ENCODE results near the gene PIAS4. TPM values are rescaled to one million over a fixed set of nuclear protein-coding genes. Genes with fewer than 3 reads are reported as not detected.

Gene PIAS4
- total and polyA plus RNA-seq, 10 of the 15 experiments (the other 5 are each of a cell fraction or from before 2014, with no cell fraction given) = 0.13 to 25.1 (median 11.3) TPM

DNA sequence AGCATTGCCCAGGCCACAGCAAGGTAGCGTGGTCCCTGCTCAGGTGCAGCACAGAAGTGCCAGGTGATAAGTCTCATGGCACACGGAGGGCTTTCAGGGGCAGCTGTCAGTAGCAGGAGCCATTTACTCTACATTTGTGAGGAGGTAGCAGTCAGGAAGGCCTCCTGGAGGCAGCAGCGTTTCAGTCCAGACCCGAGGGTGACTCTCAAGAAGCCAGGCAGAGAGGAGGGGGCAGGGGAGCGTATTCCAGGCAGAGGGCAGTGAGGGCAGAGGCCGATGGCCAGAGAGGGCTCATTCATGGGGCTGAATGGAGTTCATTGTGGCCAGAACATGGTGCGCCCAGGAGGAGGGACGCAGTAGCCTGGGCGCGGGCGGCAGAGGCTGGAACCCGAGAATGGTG lies 8.9 kb downstream of the PIAS4 start:
- Histone ChIP-seq H3K4me1 (ENCODE audit: control insufficient read depth, insufficient read depth, low read length) (no peaks in the 10 kb centered on the region), H3K9ac (ENCODE audit: control insufficient read depth, insufficient read depth, low read length) (no peak overlapping the region), H3K79me2 (ENCODE audit: control insufficient read depth, insufficient read depth, low read length) (peaks cover 1% of the 10 kb centered on the region; the same call in 1 of the 2 replicates), H3K27me3 (replicated peaks in 1 of 2; ENCODE audit: control insufficient read depth in 2 of 2, insufficient read depth in 2 of 2, low read length in 1 of 2) (no peaks in the 10 kb centered on the region), H3K27ac (ENCODE audit: control insufficient read depth, insufficient read depth) (no peak overlapping the region), H2AFZ (ENCODE audit: control insufficient read depth, low read depth, low read length) (no peak overlapping the region), H3K36me3 (ENCODE audit: control insufficient read depth in 2 of 2, insufficient read depth in 2 of 2, low read length in 1 of 2) (peaks cover 3 to 15% of the 10 kb centered on the region in 2 experiments; a peak in 3 of 4 replicates), H3K9me3 (replicated peaks; ENCODE audit: control insufficient read depth, insufficient read depth, low read length) (no peaks in the 10 kb centered on the region), H3K4me2 (ENCODE audit: control insufficient read depth, insufficient read depth) (no peak overlapping the region), H3K4me3 (no peak overlapping the region), H4K20me1 (ENCODE audit: control insufficient read depth, insufficient read depth) (no peaks in the 10 kb centered on the region)
- POLR2A ChIA-PET = no interaction called here
- FAIRE-seq (no peak), DNase-seq (ENCODE audit: low read depth, low spot score) (no peak), ATAC-seq (no peak)
- in situ Hi-C loops (cut with MboI) = no loop called here
- CTCF ChIA-PET = no interaction called here
- intact Hi-C loops (cut with micrococcal nuclease; ENCODE audit: unreplicated experiment) = no loop called here
- SMC1A ChIA-PET (ENCODE audit: uncharacterized antibody, unreplicated experiment) = no interaction called here
- BruUV-seq (replicated peaks) = no TSS peak
- WGBS (ENCODE audit: insufficient coverage, insufficient replicate concordance, low lambda C conversion rate, missing lambda C conversion rate) = 78% methylated on average over 12 of the region's 12 CpGs
- RAD21 ChIA-PET (ENCODE audit: unreplicated experiment) = no interaction called here
- TF ChIP-seq BRCA1 (IDR thresholded peaks at IDR 0.05; ENCODE audit: low read depth, low read length) (no peak), ZNF217 (IDR thresholded peaks at IDR 0.05) (no peak), ZNF207 (IDR thresholded peaks at IDR 0.05; ENCODE audit: borderline replicate concordance) (no peak), MLLT1 (IDR thresholded peaks at IDR 0.05) (no peak), ZBTB40 (IDR thresholded peaks at IDR 0.05; ENCODE audit: borderline replicate concordance) (no peak), HDGF (IDR thresholded peaks at IDR 0.05) (no peak), POLR2AphosphoS2 (IDR thresholded peaks at IDR 0.05; ENCODE audit: low read depth, low read length) (no peak), KDM1A (IDR thresholded peaks at IDR 0.05; ENCODE audit: borderline replicate concordance) (no peak), MEF2A (IDR thresholded peaks at IDR 0.05; ENCODE audit: insufficient read depth, low read depth, low read length) (no peak), ATF7 (IDR thresholded peaks at IDR 0.05; ENCODE audit: low read depth) (no peak)
- TF ChIP-seq, protein P1, sequence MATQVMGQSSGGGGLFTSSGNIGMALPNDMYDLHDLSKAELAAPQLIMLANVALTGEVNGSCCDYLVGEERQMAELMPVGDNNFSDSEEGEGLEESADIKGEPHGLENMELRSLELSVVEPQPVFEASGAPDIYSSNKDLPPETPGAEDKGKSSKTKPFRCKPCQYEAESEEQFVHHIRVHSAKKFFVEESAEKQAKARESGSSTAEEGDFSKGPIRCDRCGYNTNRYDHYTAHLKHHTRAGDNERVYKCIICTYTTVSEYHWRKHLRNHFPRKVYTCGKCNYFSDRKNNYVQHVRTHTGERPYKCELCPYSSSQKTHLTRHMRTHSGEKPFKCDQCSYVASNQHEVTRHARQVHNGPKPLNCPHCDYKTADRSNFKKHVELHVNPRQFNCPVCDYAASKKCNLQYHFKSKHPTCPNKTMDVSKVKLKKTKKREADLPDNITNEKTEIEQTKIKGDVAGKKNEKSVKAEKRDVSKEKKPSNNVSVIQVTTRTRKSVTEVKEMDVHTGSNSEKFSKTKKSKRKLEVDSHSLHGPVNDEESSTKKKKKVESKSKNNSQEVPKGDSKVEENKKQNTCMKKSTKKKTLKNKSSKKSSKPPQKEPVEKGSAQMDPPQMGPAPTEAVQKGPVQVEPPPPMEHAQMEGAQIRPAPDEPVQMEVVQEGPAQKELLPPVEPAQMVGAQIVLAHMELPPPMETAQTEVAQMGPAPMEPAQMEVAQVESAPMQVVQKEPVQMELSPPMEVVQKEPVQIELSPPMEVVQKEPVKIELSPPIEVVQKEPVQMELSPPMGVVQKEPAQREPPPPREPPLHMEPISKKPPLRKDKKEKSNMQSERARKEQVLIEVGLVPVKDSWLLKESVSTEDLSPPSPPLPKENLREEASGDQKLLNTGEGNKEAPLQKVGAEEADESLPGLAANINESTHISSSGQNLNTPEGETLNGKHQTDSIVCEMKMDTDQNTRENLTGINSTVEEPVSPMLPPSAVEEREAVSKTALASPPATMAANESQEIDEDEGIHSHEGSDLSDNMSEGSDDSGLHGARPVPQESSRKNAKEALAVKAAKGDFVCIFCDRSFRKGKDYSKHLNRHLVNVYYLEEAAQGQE (IDR thresholded peaks at IDR 0.05; ENCODE audit: low read depth, low read length) = no peak
- TF ChIP-seq, protein P2, sequence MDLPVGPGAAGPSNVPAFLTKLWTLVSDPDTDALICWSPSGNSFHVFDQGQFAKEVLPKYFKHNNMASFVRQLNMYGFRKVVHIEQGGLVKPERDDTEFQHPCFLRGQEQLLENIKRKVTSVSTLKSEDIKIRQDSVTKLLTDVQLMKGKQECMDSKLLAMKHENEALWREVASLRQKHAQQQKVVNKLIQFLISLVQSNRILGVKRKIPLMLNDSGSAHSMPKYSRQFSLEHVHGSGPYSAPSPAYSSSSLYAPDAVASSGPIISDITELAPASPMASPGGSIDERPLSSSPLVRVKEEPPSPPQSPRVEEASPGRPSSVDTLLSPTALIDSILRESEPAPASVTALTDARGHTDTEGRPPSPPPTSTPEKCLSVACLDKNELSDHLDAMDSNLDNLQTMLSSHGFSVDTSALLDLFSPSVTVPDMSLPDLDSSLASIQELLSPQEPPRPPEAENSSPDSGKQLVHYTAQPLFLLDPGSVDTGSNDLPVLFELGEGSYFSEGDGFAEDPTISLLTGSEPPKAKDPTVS (IDR thresholded peaks at IDR 0.05; ENCODE audit: low read depth, low read length) = no peak
